GM10266 (cell line): ENCODE data around the gene RAP1GAP2.

Experiments
- DNase-seq: peaks from one replicate; pipeline ENCODE4 v3.0.0; 2012; ENCODE audit errors: extremely low spot score
- TF ChIP-seq, protein P1 (sequence below): IDR thresholded peaks from 2 replicates; pipeline ENCODE4 v1.5.1; 2012; ENCODE audit warnings: mild to moderate bottlenecking, low read depth; ENCODE audit not compliant: control insufficient read depth, insufficient read depth; ENCODE audit errors: missing control alignments

RAP1GAP2 gene

DNA sequence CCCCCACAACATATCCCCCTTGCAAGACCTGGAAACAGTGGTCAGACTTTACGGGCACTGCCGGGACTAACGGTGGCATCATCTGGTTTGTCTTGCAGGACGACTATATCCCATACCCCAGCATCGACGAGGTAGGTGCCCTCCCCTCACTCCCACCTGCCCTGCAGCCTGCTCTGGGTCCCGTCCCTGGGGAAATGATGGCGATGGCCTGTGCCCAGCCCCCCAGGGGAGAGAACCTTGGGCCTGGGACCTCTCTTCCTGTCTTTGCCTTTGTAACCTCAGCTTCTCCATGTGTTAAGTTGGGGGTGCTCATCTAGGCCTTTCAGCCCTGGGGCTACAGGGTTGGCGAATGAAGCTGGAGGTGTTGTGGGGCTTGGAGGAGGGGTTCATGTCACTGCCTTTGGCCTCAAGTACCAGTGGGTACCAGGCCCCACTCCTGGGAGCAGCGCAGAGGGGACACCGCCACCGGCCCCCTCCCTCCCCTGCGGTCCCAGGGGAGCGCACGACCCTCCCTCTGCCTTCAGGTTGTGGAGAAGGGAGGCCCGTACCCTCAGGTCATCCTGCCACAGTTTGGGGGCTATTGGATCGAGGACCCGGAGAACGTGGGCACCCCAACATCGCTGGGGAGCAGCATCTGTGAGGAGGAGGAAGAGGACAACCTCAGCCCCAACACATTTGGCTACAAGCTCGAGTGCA is 167.2 kb downstream of the RAP1GAP2 start:
- TF ChIP-seq, protein P1, sequence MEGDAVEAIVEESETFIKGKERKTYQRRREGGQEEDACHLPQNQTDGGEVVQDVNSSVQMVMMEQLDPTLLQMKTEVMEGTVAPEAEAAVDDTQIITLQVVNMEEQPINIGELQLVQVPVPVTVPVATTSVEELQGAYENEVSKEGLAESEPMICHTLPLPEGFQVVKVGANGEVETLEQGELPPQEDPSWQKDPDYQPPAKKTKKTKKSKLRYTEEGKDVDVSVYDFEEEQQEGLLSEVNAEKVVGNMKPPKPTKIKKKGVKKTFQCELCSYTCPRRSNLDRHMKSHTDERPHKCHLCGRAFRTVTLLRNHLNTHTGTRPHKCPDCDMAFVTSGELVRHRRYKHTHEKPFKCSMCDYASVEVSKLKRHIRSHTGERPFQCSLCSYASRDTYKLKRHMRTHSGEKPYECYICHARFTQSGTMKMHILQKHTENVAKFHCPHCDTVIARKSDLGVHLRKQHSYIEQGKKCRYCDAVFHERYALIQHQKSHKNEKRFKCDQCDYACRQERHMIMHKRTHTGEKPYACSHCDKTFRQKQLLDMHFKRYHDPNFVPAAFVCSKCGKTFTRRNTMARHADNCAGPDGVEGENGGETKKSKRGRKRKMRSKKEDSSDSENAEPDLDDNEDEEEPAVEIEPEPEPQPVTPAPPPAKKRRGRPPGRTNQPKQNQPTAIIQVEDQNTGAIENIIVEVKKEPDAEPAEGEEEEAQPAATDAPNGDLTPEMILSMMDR: no peak
- no peak for DNase-seq

DNA sequence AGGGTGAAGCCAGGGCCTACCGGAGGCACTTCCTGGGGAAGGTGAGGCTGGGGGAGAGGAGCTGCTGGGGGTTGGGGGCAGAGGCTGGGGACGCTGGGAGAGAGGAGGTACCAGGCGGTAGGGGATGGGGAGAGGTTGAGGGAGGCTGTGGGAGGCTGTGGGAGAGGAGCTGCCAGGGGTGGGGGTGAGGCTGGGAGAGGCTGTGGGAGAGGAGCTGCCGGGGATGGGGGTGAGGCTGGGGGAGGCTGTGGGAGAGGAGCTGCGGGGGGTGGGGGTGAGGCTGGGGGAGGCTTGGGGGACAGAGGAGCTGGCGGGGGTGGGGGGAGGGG is 167.8 kb downstream of the RAP1GAP2 start:
- TF ChIP-seq, protein P1: no peak
- DNase-seq: no peak

DNA sequence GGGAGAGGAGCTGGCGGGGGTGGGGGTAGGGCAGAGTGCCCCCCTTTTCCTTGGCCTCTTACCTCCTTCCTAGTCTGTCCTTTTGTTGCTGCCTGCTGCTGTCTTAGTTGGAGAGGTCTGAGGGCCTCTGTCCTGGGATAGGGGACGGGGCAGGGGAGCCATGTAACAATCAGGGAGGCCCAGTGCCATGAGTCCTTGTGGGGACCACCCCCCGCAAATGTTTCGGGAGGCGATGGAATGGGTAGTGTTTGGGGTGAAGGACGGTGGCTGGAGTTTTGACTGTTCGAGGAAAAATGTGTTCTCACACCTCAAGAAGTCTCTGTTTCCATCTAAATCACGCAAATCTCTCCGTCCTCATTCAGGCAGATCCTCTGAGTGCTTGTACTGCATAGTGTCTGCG is 168.1 kb downstream of the RAP1GAP2 start:
- TF ChIP-seq, protein P1: no peak
- DNase-seq: no peak

DNA sequence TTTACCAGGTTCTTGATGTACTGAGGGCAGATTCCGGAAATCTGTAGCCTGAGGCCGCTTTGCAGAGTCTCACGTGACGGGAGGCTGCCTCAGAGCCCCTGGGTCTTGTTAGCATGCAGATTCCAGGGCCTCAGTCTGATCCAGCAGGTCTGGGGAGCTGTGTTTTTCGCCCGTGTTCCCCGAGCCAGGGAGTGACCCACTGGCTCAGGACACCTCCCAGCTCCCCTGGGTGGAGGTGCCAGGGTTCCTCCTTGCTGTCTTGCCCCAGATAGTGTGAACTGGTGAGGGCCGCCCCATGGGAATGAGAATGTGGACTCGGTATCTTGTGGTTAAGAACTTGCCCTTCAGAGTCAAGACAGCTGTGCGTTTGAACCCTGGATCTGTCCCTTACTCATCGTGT is 168.6 kb downstream of the RAP1GAP2 start:
- TF ChIP-seq, protein P1: no peak
- no peak for DNase-seq

DNA sequence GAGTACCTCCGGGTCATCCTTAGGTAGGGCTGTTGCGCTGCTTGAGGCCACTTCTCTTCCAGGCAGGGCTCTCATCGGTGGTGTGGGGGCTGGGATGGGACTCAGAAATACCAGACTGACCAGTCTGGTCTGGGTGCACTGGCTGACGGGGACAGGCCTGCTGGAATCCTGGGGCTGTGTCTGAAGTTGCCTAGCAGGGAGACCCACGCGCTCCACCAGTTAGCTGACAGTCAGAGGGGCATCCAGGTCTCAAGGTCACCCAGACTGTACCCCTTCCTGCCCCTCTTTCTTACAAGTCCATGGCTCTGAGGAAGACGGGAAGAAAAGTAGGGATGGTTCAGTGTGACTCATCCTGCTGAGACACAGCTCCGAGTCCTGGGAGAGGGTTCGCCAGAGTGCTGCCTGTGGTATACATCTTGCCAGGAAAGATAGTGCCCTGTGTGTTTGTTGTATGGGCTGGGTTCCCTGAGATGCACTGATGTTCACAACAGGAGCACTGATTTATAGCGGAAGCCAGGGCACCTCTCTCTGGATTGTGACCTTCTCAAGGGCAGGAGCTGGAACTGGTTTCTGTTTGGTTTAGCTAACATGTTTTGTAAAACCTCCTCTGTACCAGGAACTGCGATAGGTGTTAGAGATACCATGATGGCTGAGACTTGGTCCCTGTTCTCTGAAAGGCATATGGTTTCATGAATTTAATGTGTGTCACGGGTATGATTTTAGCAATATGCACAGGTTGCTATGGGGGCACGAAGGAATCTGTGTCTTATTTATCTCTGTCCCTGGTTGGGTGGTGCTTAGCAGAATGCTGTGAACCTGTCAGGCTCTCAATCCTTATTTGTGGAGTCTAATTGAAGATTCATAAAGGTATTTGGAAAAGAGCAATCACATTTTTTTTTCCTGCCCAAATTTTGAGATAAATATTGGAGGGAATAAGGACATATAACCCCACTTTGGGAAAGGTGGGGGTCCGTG is 169.7 kb downstream of the RAP1GAP2 start:
- TF ChIP-seq, protein P1: no peak
- DNase-seq: no peak

DNA sequence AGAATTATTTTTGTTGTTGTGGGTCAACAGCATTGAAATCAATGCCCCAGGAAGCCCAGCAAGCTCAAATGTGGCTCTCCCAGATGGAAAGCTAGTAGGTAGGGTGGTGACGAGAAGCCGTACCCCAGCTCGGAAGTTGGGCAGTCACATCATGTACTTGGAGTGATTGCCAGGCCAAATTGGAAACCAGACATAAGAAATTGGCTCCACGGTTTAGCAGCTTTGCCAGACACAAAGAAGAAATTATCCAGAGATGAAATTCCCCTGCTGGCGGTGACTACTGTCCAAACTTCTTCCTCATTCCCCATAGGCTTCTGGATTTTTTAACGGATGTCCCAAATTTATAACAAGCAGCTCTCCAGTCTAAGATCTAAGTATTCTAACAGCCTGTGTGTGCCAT is 171.3 kb downstream of the RAP1GAP2 start:
- TF ChIP-seq, protein P1: no peak
- DNase-seq: no peak

DNA sequence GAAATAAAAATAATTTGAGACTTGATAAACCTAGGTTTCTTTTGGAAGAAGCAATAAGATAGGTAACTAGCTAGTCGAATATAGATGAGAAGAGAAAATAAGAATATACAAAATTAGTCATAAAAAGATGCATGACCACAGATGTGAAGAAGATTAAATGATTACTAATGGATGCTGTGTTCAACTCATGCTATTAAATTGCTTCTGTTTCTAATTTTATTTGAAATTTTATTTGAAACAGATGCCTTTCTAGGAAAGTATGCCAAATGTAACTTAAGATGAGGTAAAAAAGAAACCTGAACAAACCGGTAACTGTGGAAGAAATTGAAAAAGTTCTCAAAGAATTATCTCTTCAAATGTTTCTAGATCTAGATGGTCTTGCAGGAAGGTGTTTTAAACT is 175.6 kb downstream of the RAP1GAP2 start:
- TF ChIP-seq, protein P1: no peak
- DNase-seq: no peak
